ENCODE measurements around the gene JAKMIP3. TPM values are rescaled to one million over a fixed set of nuclear protein-coding genes. Genes with fewer than 3 reads are reported as not detected.

JAKMIP3 gene
- total and polyA plus RNA-seq, 9 of the 15 experiments (the other 6 are each of a cell fraction or from before 2014, with no cell fraction given) = 0.04 TPM; not detected in 8

- in situ Hi-C loops (cut with MboI) = no loop called here
- Histone ChIP-seq H4K20me1 (replicated peaks; ENCODE audit: control insufficient read depth, insufficient read depth, low read length) (0 out of 2 replicates have a peak, but pooled peaks cover 3% of the 10 kb centered on the region), H2AFZ (ENCODE audit: low read depth, low read length) (no peak overlapping the region), H3K9ac (ENCODE audit: insufficient read depth in 1 of 2, low read depth in 2 of 2, low read length in 2 of 2) (no peak overlapping the region), H3K4me3 (no peak overlapping the region), H3K36me3 (ENCODE audit: control insufficient read depth, insufficient read depth, low read length) (no peaks in the 10 kb centered on the region), H3K9me1 (ENCODE audit: control insufficient read depth, insufficient read depth, low read length) (no peaks in the 10 kb centered on the region), H3K27me3 (ENCODE audit: control insufficient read depth in 2 of 2, insufficient read depth in 2 of 2, low read length in 2 of 2) (peaks cover 12 to 67% of the 10 kb centered on the region in 2 experiments; a peak in 3 of 5 replicates), H3K9me3 (replicated peaks; ENCODE audit: control insufficient read depth, insufficient read depth, low read depth, low read length) (no peaks in the 10 kb centered on the region), H3K4me2 (ENCODE audit: insufficient read depth, low read length) (no peak overlapping the region), H3K27ac (ENCODE audit: extremely low read depth, low read depth, low read length) (no peak overlapping the region), H3K4me1 (replicated peaks in 1 of 2; ENCODE audit: control insufficient read depth in 2 of 2, insufficient read depth in 2 of 2, low read length in 2 of 2) (no peaks in the 10 kb centered on the region), H3K79me2 (ENCODE audit: control insufficient read depth, insufficient read depth, low read length) (no peaks in the 10 kb centered on the region)
- CTCF ChIA-PET (ENCODE audit: low intra/inter-chr PET ratio) = no interaction called here
- TF ChIP-seq ZNF165 (CRISPR knock-in tag; IDR thresholded peaks at IDR 0.05; ENCODE audit: borderline replicate concordance) (no peak), ZMIZ1 (IDR thresholded peaks at IDR 0.05; ENCODE audit: low read depth in 2 of 2, low read length in 2 of 2) (no peak), ZNF232 (CRISPR knock-in tag; IDR thresholded peaks at IDR 0.05) (no peak), ZNF280B (CRISPR knock-in tag; IDR thresholded peaks at IDR 0.05) (no peak)
- BruUV-seq (replicated peaks) = no TSS peak
- POLR2A ChIA-PET = interaction anchor here (0.6 to 1.1 kb wide), 2 partner anchors 19 to 966 kb away, joined by 3 read pairs; no protein-coding TSS in a partner anchor
- FAIRE-seq (no peak), ATAC-seq (no peak), DNase-seq (ENCODE audit: extremely low read depth in 1 of 4, low spot score in 3 of 4) (no peak)
- intact Hi-C loops (cut with micrococcal nuclease) = no loop called here
- 1% methylated on average over 20 of the region's 27 CpGs for WGBS (ENCODE audit: insufficient coverage, low coverage, missing lambda C conversion rate)
Observed at GRCh38 chr10:132100556-132101349, 35.0 kb downstream of the JAKMIP3 start.

Data from K562 (cell line).